LNCaP clone FGC (cell line): ENCODE data around the gene HOXC6.
A peak's percentile ranks its signal among the peaks of the same experiment; 100 is the strongest.

ENCODE experiments used
- DNase-seq: peaks from one replicate; pipeline ENCODE4 v3.0.0-alpha.2; 2011; ENCODE audit warnings: low read depth
- H3K4me3 ChIP-seq: 2 replicates; pipeline ENCODE4 v1.5.1; 2011; ENCODE audit warnings: mild to moderate bottlenecking, low read depth, low read length, control low read depth
- CTCF ChIP-seq: IDR thresholded peaks from 2 replicates; pipeline ENCODE4 v1.5.1; 2012; ENCODE audit warnings: mild to moderate bottlenecking; ENCODE audit not compliant: control insufficient read depth, insufficient read depth; ENCODE audit errors: extremely low read depth

HOXC6 gene

DNA sequence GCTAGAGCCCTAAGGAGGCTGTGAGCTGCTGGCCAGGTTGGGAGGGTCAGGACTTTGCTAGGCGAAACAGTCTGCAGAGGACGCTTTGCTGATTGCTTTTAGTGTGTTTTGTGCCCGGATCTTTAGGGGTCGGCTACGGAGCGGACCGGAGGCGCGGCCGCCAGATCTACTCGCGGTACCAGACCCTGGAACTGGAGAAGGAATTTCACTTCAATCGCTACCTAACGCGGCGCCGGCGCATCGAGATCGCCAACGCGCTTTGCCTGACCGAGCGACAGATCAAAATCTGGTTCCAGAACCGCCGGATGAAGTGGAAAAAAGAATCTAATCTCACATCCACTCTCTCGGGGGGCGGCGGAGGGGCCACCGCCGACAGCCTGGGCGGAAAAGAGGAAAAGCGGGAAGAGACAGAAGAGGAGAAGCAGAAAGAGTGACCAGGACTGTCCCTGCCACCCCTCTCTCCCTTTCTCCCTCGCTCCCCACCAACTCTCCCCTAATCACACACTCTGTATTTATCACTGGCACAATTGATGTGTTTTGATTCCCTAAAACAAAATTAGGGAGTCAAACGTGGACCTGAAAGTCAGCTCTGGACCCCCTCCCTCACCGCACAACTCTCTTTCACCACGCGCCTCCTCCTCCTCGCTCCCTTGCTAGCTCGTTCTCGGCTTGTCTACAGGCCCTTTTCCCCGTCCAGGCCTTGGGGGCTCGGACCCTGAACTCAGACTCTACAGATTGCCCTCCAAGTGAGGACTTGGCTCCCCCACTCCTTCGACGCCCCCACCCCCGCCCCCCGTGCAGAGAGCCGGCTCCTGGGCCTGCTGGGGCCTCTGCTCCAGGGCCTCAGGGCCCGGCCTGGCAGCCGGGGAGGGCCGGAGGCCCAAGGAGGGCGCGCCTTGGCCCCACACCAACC is 1.5 kb downstream of the HOXC6 start:
- H3K4me3 ChIP-seq: no peak overlapping the region
- no peak for DNase-seq
- TF ChIP-seq CTCF: no peak

DNA sequence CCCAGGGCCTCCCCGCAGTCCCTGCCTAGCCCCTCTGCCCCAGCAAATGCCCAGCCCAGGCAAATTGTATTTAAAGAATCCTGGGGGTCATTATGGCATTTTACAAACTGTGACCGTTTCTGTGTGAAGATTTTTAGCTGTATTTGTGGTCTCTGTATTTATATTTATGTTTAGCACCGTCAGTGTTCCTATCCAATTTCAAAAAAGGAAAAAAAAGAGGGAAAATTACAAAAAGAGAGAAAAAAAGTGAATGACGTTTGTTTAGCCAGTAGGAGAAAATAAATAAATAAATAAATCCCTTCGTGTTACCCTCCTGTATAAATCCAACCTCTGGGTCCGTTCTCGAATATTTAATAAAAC is 2.2 kb downstream of the HOXC6 start:
- no peak for TF ChIP-seq CTCF
- no peak overlapping the region for H3K4me3 ChIP-seq
- no peak for DNase-seq

GRCh38 chr12:54030889-54031471 is 2.7 kb downstream of the HOXC6 start:
- TF ChIP-seq CTCF: no peak
- H3K4me3 ChIP-seq: no peak overlapping the region

DNA sequence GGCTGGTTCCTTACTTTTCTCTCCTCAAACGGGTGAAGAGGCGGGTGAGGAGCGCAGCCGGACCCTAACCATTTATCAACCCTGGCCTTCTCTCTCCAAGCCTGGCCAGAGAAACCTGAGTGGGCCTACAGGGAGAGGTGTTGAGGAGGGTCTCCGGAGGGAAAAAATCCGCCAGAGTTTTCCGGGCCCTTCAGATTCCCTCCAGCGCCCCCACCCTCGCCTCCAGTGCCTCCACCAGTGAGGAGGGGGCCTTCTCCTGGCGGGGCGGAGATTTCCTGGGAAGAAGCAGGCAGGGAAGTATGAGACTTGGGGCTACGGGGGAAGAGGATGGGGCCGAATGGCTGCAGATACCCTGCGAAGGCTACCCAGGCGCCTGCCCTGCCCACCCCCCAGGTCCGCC is 3.2 kb downstream of the HOXC6 start:
- no peak overlapping the region for H3K4me3 ChIP-seq
- TF ChIP-seq CTCF: no peak
- no peak for DNase-seq

More at GRCh38 chr12:54030889-54031471, 2.7 kb downstream of the HOXC6 start:
- no peak for DNase-seq

DNA sequence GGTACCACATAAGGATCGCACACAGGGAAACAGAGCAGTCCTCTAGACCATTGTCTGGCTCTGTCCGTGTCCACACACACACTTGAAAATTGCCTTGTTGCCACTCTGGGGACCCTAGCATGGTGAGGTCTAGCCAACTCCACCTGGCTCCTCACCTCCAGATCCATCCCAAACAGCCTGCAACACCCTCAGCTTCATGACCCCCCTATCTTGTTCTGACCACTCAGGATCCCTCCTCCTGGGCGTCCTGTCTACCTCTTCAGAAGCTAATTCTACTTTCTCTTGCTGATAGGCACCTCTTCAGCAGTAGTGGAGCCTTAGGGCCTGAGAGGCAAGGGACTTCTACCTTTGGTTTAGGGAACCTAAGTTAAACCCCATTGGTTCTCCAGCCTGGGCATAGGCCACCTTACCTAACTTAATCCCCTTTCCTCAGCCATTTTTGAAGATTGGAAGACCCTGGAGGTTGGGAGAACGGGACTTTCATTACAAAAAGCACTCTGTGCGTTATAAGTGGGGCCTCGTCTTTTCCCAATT is 3.9 kb downstream of the HOXC6 start:
- no peak overlapping the region for H3K4me3 ChIP-seq
- no peak for DNase-seq

DNA sequence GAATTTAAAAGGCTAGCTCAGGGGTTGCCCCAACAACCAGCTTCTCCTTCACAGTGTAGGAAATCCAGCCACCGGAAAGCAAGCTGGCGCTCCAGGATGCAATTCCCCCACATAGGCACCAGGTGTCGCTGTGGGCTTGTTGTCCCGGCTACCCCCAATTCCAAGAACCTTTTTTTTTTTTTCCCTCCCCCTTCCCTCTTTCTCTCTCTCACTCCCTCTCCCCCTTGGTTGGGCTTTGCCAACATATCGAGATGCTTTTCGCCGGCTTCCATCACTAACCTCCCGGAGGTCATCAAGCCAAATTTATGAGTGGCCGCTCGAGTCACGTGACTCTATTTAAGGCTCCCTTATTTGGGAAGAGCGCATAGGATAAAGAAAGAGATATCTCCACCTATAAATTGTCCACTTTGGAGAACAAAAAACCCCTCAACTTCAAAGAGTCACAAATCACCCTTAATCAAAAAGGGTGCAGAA is 4.4 kb downstream of the HOXC6 start, which contains the start of gene HOXC5:
TSS of gene HOXC5 (plus strand) at position 424 of the 474 bp plus-strand sequence. CDS start 73 bp downstream, outside the sequence.
- peak within 1 kb of the TSS; percentile 31 for H3K4me3 ChIP-seq
- TF ChIP-seq CTCF: peak; percentile 86
- DNase-seq: peak; percentile 71

More for the DNA sequence above, 3.9 kb downstream of the HOXC6 start:
- TF ChIP-seq CTCF: 0 out of 2 replicates have a peak, but pooled peaks have one; percentile 1
